Breast epithelium (tissue), 3 donors: ENCODE data around the gene RNF220.

Experiments
- POLR2AphosphoS5 ChIP-seq, 3 donors: sonication (generic); formaldehyde crosslinking; IDR thresholded peaks; one replicate each; pipeline ENCODE4 v1.6.1; 2017; ENCODE audit warnings: antibody characterized with exemption in 3 of 3
- TF ChIP-seq, protein P1 (sequence below), 3 donors: fragments of 450-650 bp; IDR thresholded peaks; one replicate each; pipeline ENCODE4 v1.5.1; 2016 to 2017; ENCODE audit warnings: antibody characterized with exemption in 3 of 3, mild to moderate bottlenecking in 3 of 3, moderate library complexity in 3 of 3

GRCh38 chr1:44537956-44538355 is 132.9 kb downstream of the RNF220 start:
- TF ChIP-seq, protein P1, sequence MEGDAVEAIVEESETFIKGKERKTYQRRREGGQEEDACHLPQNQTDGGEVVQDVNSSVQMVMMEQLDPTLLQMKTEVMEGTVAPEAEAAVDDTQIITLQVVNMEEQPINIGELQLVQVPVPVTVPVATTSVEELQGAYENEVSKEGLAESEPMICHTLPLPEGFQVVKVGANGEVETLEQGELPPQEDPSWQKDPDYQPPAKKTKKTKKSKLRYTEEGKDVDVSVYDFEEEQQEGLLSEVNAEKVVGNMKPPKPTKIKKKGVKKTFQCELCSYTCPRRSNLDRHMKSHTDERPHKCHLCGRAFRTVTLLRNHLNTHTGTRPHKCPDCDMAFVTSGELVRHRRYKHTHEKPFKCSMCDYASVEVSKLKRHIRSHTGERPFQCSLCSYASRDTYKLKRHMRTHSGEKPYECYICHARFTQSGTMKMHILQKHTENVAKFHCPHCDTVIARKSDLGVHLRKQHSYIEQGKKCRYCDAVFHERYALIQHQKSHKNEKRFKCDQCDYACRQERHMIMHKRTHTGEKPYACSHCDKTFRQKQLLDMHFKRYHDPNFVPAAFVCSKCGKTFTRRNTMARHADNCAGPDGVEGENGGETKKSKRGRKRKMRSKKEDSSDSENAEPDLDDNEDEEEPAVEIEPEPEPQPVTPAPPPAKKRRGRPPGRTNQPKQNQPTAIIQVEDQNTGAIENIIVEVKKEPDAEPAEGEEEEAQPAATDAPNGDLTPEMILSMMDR (IDR thresholded peaks at IDR 0.05) = no peak
- no peak for TF ChIP-seq POLR2AphosphoS5 (IDR thresholded peaks at IDR 0.05)
